Superior temporal gyrus (tissue), 1 donor: ENCODE measurements around the gene ZDHHC11.
"Not testable (repeated sequence)": the region's sequence is repeated elsewhere in the genome, so short reads cannot be mapped to it uniquely, and the experiment has no call there.

Experiments used
- DNase-seq: peaks from one replicate; pipeline ENCODE4 v3.0.0-alpha.2; 2016; ENCODE audit errors: extremely low spot score

ZDHHC11 gene

GRCh38 chr5:761854-762710 is 88.7 kb downstream of the ZDHHC11 start:
- DNase-seq: peak; percentile 49

- DNase-seq: no peak
These were observed 89.6 kb downstream of the ZDHHC11 start for GRCh38 chr5:761059-761771.

- no peak for DNase-seq
These were observed 90.3 kb downstream of the ZDHHC11 start for GRCh38 chr5:760363-761058.

GRCh38 chr5:759781-760362 is 90.9 kb downstream of the ZDHHC11 start:
- DNase-seq: no peak

GRCh38 chr5:759111-759751 is 91.6 kb downstream of the ZDHHC11 start:
- DNase-seq: no peak

GRCh38 chr5:758698-759053 is 92.1 kb downstream of the ZDHHC11 start:
- no peak for DNase-seq

- peak; percentile 51 for DNase-seq
These were observed 92.7 kb downstream of the ZDHHC11 start for GRCh38 chr5:757931-758697.

GRCh38 chr5:757346-757930 is 93.3 kb downstream of the ZDHHC11 start:
- DNase-seq: no peak

- no peak for DNase-seq
These were observed 93.9 kb downstream of the ZDHHC11 start for GRCh38 chr5:756865-757345.

- no peak for DNase-seq
These were observed 94.6 kb downstream of the ZDHHC11 start for GRCh38 chr5:756171-756570.

- not testable (repeated sequence) for DNase-seq
These were observed 96.6 kb downstream of the ZDHHC11 start for GRCh38 chr5:754143-754632.

GRCh38 chr5:753567-754142 is 97.1 kb downstream of the ZDHHC11 start:
- DNase-seq: not testable (repeated sequence)

- not testable (repeated sequence) for DNase-seq
These were observed 98.2 kb downstream of the ZDHHC11 start for GRCh38 chr5:752532-753115.

- not testable (repeated sequence) for DNase-seq
These were observed 98.8 kb downstream of the ZDHHC11 start for GRCh38 chr5:751992-752391.

GRCh38 chr5:751496-751895 is 99.3 kb downstream of the ZDHHC11 start:
- DNase-seq: no peak

GRCh38 chr5:750226-750625 is 100.6 kb downstream of the ZDHHC11 start:
- not testable (repeated sequence) for DNase-seq

GRCh38 chr5:749101-749670 is 101.6 kb downstream of the ZDHHC11 start:
- DNase-seq: no peak

- DNase-seq: not testable (repeated sequence)
These were observed 102.5 kb downstream of the ZDHHC11 start for GRCh38 chr5:748011-748980.
